Measurements from ENCODE around the gene LRRC23.
A peak's percentile ranks its signal among the peaks of the same experiment; 100 is the strongest.

Gene LRRC23

GRCh38 chr12:6959805-6960592, 55.4 kb downstream of the LRRC23 start:
- Histone ChIP-seq H3K27ac (ENCODE audit: low read depth, low read length, poor library complexity, severe bottlenecking) (no peak overlapping the region), H3K4me2 (ENCODE audit: low read length) (no peak overlapping the region), H3K36me3 (ENCODE audit: insufficient read depth, low read length) (peaks cover 11% of the 10 kb centered on the region), H3K9me3 (ENCODE audit: low read length) (no peaks in the 10 kb centered on the region), H3K4me3 (ENCODE audit: low read depth, low read length, poor library complexity, severe bottlenecking) (no peak overlapping the region), H3K9ac (ENCODE audit: low read length) (no peak overlapping the region), H3K27me3 (ENCODE audit: insufficient read depth, low read length) (peaks cover 10% of the 10 kb centered on the region; the same call in 1 of the 2 replicates), H3K79me2 (ENCODE audit: insufficient read depth, low read length) (no peaks in the 10 kb centered on the region), H3F3A (ENCODE audit: insufficient read depth, low read length) (no peaks in the 10 kb centered on the region), H2AFZ (ENCODE audit: low read length) (no peak overlapping the region), H4K20me1 (ENCODE audit: insufficient read depth, low read length) (no peaks in the 10 kb centered on the region), H3K4me1 (ENCODE audit: insufficient read depth, low read length, severe bottlenecking) (peaks cover 48% of the 10 kb centered on the region), H3K9me2 (ENCODE audit: low read depth, low read length) (no peaks in the 10 kb centered on the region)
- no peak for TF ChIP-seq EZH2 (IDR thresholded peaks at IDR 0.05; ENCODE audit: borderline replicate concordance, low read length)
- no peak for TF ChIP-seq CTCF (IDR thresholded peaks at IDR 0.05; ENCODE audit: low read length)

GRCh38 chr12:6960593-6961277, 56.1 kb downstream of the LRRC23 start:
- no peak overlapping the region for H3K27ac ChIP-seq (ENCODE audit: low read depth, low read length, poor library complexity, severe bottlenecking)
- H3K4me3 ChIP-seq (ENCODE audit: low read depth, low read length, poor library complexity, severe bottlenecking), result no peak overlapping the region
- no peaks in the 10 kb centered on the region for H4K20me1 ChIP-seq (ENCODE audit: insufficient read depth, low read length)
- H3K4me1 ChIP-seq (ENCODE audit: insufficient read depth, low read length, severe bottlenecking), result peaks cover 52% of the 10 kb centered on the region
- H3K9me3 ChIP-seq (ENCODE audit: low read length), result no peaks in the 10 kb centered on the region
- no peaks in the 10 kb centered on the region for H3K79me2 ChIP-seq (ENCODE audit: insufficient read depth, low read length)
- H3F3A ChIP-seq (ENCODE audit: insufficient read depth, low read length), result no peaks in the 10 kb centered on the region
- no peak overlapping the region for H2AFZ ChIP-seq (ENCODE audit: low read length)
- H3K36me3 ChIP-seq (ENCODE audit: insufficient read depth, low read length), result peaks cover 17% of the 10 kb centered on the region
- H3K4me2 ChIP-seq (ENCODE audit: low read length), result peak overlapping the region; percentile 31; the same call in 1 of the 2 replicates
- no peak overlapping the region for H3K9ac ChIP-seq (ENCODE audit: low read length)
- H3K27me3 ChIP-seq (ENCODE audit: insufficient read depth, low read length), result peaks cover 10% of the 10 kb centered on the region; the same call in 1 of the 2 replicates
- TF ChIP-seq EZH2 (IDR thresholded peaks at IDR 0.05; ENCODE audit: borderline replicate concordance, low read length) (no peak), CTCF (IDR thresholded peaks at IDR 0.05; ENCODE audit: low read length) (no peak)
- H3K9me2 ChIP-seq (ENCODE audit: low read depth, low read length), result no peaks in the 10 kb centered on the region

GRCh38 chr12:6961278-6961694, 56.7 kb downstream of the LRRC23 start:
- H3K4me1 ChIP-seq (ENCODE audit: insufficient read depth, low read length, severe bottlenecking), result peaks cover 52% of the 10 kb centered on the region
- 0 out of 2 replicates have a peak, but pooled peaks cover 2% of the 10 kb centered on the region for H3F3A ChIP-seq (ENCODE audit: insufficient read depth, low read length)
- H3K4me2 ChIP-seq (ENCODE audit: low read length), result peak overlapping the region; percentile 31; the same call in 1 of the 2 replicates
- no peak overlapping the region for H2AFZ ChIP-seq (ENCODE audit: low read length)
- H3K9ac ChIP-seq (ENCODE audit: low read length), result no peak overlapping the region
- peaks cover 22% of the 10 kb centered on the region for H3K36me3 ChIP-seq (ENCODE audit: insufficient read depth, low read length)
- TF ChIP-seq CTCF (IDR thresholded peaks at IDR 0.05; ENCODE audit: low read length), result no peak
- no peak for TF ChIP-seq EZH2 (IDR thresholded peaks at IDR 0.05; ENCODE audit: borderline replicate concordance, low read length)
- no peak overlapping the region for H3K27ac ChIP-seq (ENCODE audit: low read depth, low read length, poor library complexity, severe bottlenecking)
- H3K79me2 ChIP-seq (ENCODE audit: insufficient read depth, low read length), result no peaks in the 10 kb centered on the region
- H4K20me1 ChIP-seq (ENCODE audit: insufficient read depth, low read length), result no peaks in the 10 kb centered on the region
- peak overlapping the region; percentile 5 for H3K4me3 ChIP-seq (ENCODE audit: low read depth, low read length, poor library complexity, severe bottlenecking)
- 0 out of 2 replicates have a peak, but pooled peaks cover 5% of the 10 kb centered on the region for H3K27me3 ChIP-seq (ENCODE audit: insufficient read depth, low read length)
- no peaks in the 10 kb centered on the region for H3K9me2 ChIP-seq (ENCODE audit: low read depth, low read length)
- H3K9me3 ChIP-seq (ENCODE audit: low read length), result no peaks in the 10 kb centered on the region
